Caco-2 (cell line): ENCODE results near the gene NAV3. TPM values are rescaled to one million over a fixed set of nuclear protein-coding genes. Genes with fewer than 3 reads are reported as not detected.

Experiments
- BruUV-seq: library from RNA; stranded (reverse); fragments of 400-500 nt; replicated peaks from 2 replicates; lab custom pipeline; 2021; lab: Mats Ljungman, UMichigan
- CTCF ChIA-PET: fragments of 300-600 bp; sonication (Branson Sonifier 250); formaldehyde crosslinking; loops from one replicate; lab custom pipeline; 2022; ENCODE audit warnings: antibody characterized with exemption; lab: Charles Lee
- POLR2A ChIA-PET: fragments of 300-600 bp; sonication (Branson Sonifier 250); formaldehyde crosslinking; loops from one replicate; lab custom pipeline; 2022; ENCODE audit warnings: antibody characterized with exemption; lab: Charles Lee
- DNase-seq, 2 experiments: peaks; one replicate each; pipeline versions ENCODE4 v3.0.0 to v3.0.0-alpha.2; 2020 to 2022
- H3K27me3 ChIP-seq: replicated peaks from 2 replicates; pipeline ENCODE4 v1.6.0; 2011; ENCODE audit warnings: low read length; ENCODE audit not compliant: control insufficient read depth, insufficient read depth
- H3K36me3 ChIP-seq: 2 replicates; pipeline ENCODE4 v1.5.1; 2011; ENCODE audit warnings: low read length; ENCODE audit not compliant: control insufficient read depth, insufficient read depth
- H3K4me1 ChIP-seq: fragments of 250-450 bp; sonication (Bioruptor Pico); 2 replicates; pipeline ENCODE4 v1.5.1; 2020; ENCODE audit warnings: mild to moderate bottlenecking
- H3K4me3 ChIP-seq: 2 replicates; pipeline ENCODE4 v1.5.1; 2011; ENCODE audit warnings: low read depth, mild to moderate bottlenecking, control low read depth, low read length
- H3K9me3 ChIP-seq: fragments of 250-450 bp; sonication (Bioruptor Pico); 2 replicates; pipeline ENCODE4 v1.5.1; 2020; ENCODE audit warnings: mild to moderate bottlenecking, moderate library complexity
- H3K27ac Mint-ChIP-seq: one replicate; pipeline ENCODE4 v1.8.0; 2022; ENCODE audit warnings: mixed read lengths; ENCODE audit not compliant: unreplicated experiment
- H3K27me3 Mint-ChIP-seq: one replicate; pipeline ENCODE4 v1.8.0; 2022; ENCODE audit warnings: mixed read lengths; ENCODE audit not compliant: insufficient read depth, unreplicated experiment
- H3K36me3 Mint-ChIP-seq: one replicate; pipeline ENCODE4 v1.8.0; 2022; ENCODE audit warnings: mild to moderate bottlenecking, mixed read lengths; ENCODE audit not compliant: insufficient read depth, unreplicated experiment
- H3K4me1 Mint-ChIP-seq: one replicate; pipeline ENCODE4 v1.8.0; 2022; ENCODE audit warnings: low read depth, mixed read lengths; ENCODE audit not compliant: unreplicated experiment
- H3K4me3 Mint-ChIP-seq: one replicate; pipeline ENCODE4 v1.8.0; 2022; ENCODE audit warnings: mild to moderate bottlenecking, moderate library complexity, mixed read lengths; ENCODE audit not compliant: unreplicated experiment
- H3K9me3 Mint-ChIP-seq: one replicate; pipeline ENCODE4 v1.8.0; 2022; ENCODE audit warnings: mixed read lengths; ENCODE audit not compliant: unreplicated experiment
- intact Hi-C: fragments of 100-400 bp; cut with micrococcal nuclease; formaldehyde crosslinking; loops from one replicate; pipeline ENCODE4 v1.10.0; 2022; ENCODE audit not compliant: unreplicated experiment
- total RNA-seq: library from RNA; stranded (reverse); gene quantifications from 2 replicates; pipeline ENCODE4 v1.2.3, GENCODE V29; 2022
- TF ChIP-seq, protein P1 (sequence below), 2 experiments: fragments of 200-600 bp in 1 of 2; IDR thresholded peaks; 1 replicate in 1 of 2; 2 replicates in 1 of 2; pipeline versions ENCODE4 v1.5.1 to v1.8.0; 2011 to 2022; ENCODE audit warnings: antibody characterized with exemption in 1 of 2, control low read depth in 1 of 2, inconsistent platforms in 1 of 2, low read depth in 1 of 2, low read length in 1 of 2, mild to moderate bottlenecking in 1 of 2, moderate library complexity in 1 of 2; ENCODE audit not compliant: insufficient read depth in 1 of 2, severe bottlenecking in 1 of 2, unreplicated experiment in 1 of 2

The NAV3 gene
- total RNA-seq, 1 experiment from 2014 or later, result 0.45 TPM

DNA sequence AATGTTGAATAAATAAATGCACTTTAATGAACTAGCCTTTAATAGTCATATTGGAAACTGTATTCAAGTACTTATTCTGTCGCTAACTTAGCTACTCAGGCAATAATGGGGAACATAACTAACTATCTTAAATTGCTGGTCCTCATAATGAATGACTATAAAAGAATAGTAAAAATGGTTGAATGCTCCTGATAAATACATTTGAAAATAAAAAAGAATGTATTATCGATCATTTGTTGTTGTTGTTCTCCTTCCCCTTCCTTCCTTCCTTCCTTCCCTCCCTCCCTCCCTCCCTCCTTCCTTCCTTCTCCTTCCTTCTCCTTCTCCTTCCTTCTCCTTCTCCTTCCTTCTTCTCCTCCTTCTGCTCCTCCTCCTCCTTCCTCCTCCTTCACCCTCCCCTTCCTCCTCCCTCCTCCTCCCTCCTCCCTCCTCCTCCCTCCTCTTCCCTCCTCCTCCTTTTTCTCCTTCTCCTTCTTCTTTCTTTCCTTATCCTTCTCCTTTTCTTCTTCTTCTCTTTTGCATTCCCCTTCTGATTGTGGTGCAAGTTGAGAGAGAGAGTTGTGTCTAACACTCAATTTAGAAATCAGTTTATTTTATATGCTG is 133.0 kb downstream of the NAV3 start:
- H3K4me3 Mint-ChIP-seq, result no peak overlapping the region
- H3K27me3 Mint-ChIP-seq, result peaks cover 3% of the 10 kb centered on the region

GRCh38 chr12:77965790-77966189 is 135.1 kb downstream of the NAV3 start:
- TF ChIP-seq, protein P1, sequence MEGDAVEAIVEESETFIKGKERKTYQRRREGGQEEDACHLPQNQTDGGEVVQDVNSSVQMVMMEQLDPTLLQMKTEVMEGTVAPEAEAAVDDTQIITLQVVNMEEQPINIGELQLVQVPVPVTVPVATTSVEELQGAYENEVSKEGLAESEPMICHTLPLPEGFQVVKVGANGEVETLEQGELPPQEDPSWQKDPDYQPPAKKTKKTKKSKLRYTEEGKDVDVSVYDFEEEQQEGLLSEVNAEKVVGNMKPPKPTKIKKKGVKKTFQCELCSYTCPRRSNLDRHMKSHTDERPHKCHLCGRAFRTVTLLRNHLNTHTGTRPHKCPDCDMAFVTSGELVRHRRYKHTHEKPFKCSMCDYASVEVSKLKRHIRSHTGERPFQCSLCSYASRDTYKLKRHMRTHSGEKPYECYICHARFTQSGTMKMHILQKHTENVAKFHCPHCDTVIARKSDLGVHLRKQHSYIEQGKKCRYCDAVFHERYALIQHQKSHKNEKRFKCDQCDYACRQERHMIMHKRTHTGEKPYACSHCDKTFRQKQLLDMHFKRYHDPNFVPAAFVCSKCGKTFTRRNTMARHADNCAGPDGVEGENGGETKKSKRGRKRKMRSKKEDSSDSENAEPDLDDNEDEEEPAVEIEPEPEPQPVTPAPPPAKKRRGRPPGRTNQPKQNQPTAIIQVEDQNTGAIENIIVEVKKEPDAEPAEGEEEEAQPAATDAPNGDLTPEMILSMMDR (IDR thresholded peaks at IDR 0.05; ENCODE audit: insufficient read depth in 1 of 2, low read depth in 1 of 2, low read length in 1 of 2, severe bottlenecking in 1 of 2, unreplicated experiment in 1 of 2), result no peak
- H3K4me3 Mint-ChIP-seq, result no peak overlapping the region
- no peak overlapping the region for H3K27ac Mint-ChIP-seq
- no peaks in the 10 kb centered on the region for H3K4me1 ChIP-seq
- peaks cover 13% of the 10 kb centered on the region for H3K9me3 Mint-ChIP-seq
- H3K36me3 ChIP-seq, result no peaks in the 10 kb centered on the region
- no peaks in the 10 kb centered on the region for H3K27me3 ChIP-seq
- peaks cover 3% of the 10 kb centered on the region for H3K27me3 Mint-ChIP-seq
- POLR2A ChIA-PET, result no interaction called here
- no peaks in the 10 kb centered on the region for H3K4me1 Mint-ChIP-seq
- intact Hi-C loops, result no loop called here
- no peak for DNase-seq
- BruUV-seq, result no TSS peak
- H3K9me3 ChIP-seq, result no peaks in the 10 kb centered on the region
- H3K4me3 ChIP-seq, result no peak overlapping the region
- H3K36me3 Mint-ChIP-seq, result no peaks in the 10 kb centered on the region
- CTCF ChIA-PET, result no interaction called here

More for the DNA sequence above, 133.0 kb downstream of the NAV3 start:
- ChIA-PET CTCF (no interaction called here), POLR2A (no interaction called here)
- Histone ChIP-seq H3K36me3 (no peaks in the 10 kb centered on the region), H3K27me3 (no peaks in the 10 kb centered on the region), H3K4me3 (no peak overlapping the region), H3K9me3 (no peaks in the 10 kb centered on the region), H3K4me1 (no peaks in the 10 kb centered on the region)
- Mint-ChIP-seq H3K9me3 (peaks cover 13% of the 10 kb centered on the region), H3K4me1 (no peaks in the 10 kb centered on the region), H3K27ac (no peak overlapping the region), H3K36me3 (no peaks in the 10 kb centered on the region)
- intact Hi-C loops, result no loop called here
- DNase-seq, result no peak
- BruUV-seq, result no TSS peak
- TF ChIP-seq, protein P1 (IDR thresholded peaks at IDR 0.05; ENCODE audit: insufficient read depth in 1 of 2, low read depth in 1 of 2, low read length in 1 of 2, severe bottlenecking in 1 of 2, unreplicated experiment in 1 of 2), result no peak

DNA sequence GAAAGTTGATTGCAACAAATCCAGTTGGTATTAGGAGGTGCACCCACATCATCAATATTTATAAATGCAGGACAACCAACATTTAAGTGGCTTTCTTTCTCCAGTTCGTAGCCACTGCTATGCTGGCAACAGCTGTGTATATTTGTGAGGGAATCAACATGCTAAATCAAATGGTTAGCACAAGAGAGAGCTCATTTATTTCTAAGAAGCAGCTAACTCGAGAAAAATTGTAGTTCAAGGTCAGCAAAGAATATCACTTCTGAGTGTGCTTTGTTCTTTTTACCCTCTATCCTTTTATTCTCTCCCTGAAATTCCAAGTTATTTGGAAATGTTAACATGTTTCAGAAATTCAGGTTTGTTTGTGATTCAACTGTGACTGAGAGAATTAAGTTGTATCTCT is 137.3 kb downstream of the NAV3 start:
- no peaks in the 10 kb centered on the region for H3K9me3 ChIP-seq
- POLR2A ChIA-PET, result no interaction called here

More for the DNA sequence above, 137.3 kb downstream of the NAV3 start:
- Histone ChIP-seq H3K4me3 (no peak overlapping the region), H3K27me3 (no peaks in the 10 kb centered on the region), H3K4me1 (no peaks in the 10 kb centered on the region), H3K36me3 (no peaks in the 10 kb centered on the region)
- DNase-seq, result no peak
- H3K36me3 Mint-ChIP-seq, result no peaks in the 10 kb centered on the region
- no TSS peak for BruUV-seq
- H3K27me3 Mint-ChIP-seq, result peaks cover 3% of the 10 kb centered on the region
- CTCF ChIA-PET, result interaction anchor here (0.6 kb wide), 1 partner anchor 40 kb away, joined by 3 read pairs; no protein-coding TSS in a partner anchor
- intact Hi-C loops, result no loop called here
- TF ChIP-seq, protein P1 (IDR thresholded peaks at IDR 0.05; ENCODE audit: insufficient read depth in 1 of 2, low read depth in 1 of 2, low read length in 1 of 2, severe bottlenecking in 1 of 2, unreplicated experiment in 1 of 2), result no peak
- H3K9me3 Mint-ChIP-seq, result no peaks in the 10 kb centered on the region
- H3K4me1 Mint-ChIP-seq, result no peaks in the 10 kb centered on the region
- no peak overlapping the region for H3K27ac Mint-ChIP-seq
- H3K4me3 Mint-ChIP-seq, result no peak overlapping the region
